IPS-18c (cell line): ENCODE results near the gene FITM1.
A peak's percentile ranks its signal among the peaks of the same experiment; 100 is the strongest.

ENCODE experiments used
- H3K4me3 ChIP-seq: 2 replicates; pipeline ENCODE4 v1.7.0; 2013; ENCODE audit warnings: low read depth, mild to moderate bottlenecking, low read length, moderate library complexity; ENCODE audit not compliant: insufficient read depth
- H3K9me3 ChIP-seq: one replicate; pipeline ENCODE4 v1.6.1; 2013; ENCODE audit warnings: mild to moderate bottlenecking, low read length, moderate library complexity; ENCODE audit not compliant: control insufficient read depth, insufficient read depth

Gene FITM1

DNA sequence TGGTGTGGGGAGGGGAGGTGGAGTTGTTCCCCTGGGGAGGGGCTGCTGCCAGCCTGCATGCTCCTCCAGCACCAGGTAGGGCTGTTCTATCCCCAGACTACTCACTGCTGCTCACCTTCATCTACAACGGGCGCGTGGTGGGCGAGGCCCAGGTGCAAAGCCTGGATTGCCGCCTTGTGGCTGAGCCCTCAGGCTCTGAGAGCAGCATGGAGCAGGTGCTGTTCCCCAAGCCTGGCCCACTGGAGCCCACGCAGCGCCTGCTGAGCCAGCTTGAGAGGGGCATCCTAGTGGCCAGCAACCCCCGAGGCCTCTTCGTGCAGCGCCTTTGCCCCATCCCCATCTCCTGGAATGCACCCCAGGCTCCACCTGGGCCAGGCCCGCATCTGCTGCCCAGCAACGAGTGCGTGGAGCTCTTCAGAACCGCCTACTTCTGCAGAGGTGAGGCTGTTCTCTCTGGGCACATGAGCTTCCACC, 34.1 kb downstream of the FITM1 start:
- no peak overlapping the region for H3K4me3 ChIP-seq
- no peaks in the 10 kb centered on the region for H3K9me3 ChIP-seq

DNA sequence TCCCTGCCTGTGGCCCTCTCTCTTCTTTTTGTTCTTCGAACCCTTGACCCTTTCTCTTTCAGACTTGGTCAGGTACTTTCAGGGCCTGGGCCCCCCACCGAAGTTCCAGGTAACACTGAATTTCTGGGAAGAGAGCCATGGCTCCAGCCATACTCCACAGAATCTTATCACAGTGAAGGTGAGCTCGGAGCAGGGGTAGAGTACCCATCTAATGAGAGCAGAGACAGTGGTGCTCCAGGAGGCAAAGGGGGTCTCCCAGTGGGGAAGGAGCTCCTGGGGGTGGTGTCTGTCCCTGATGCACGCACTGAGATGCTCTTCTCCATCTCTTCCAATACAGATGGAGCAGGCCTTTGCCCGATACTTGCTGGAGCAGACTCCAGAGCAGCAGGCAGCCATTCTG, 35.3 kb downstream of the FITM1 start:
- H3K9me3 ChIP-seq = no peaks in the 10 kb centered on the region

DNA sequence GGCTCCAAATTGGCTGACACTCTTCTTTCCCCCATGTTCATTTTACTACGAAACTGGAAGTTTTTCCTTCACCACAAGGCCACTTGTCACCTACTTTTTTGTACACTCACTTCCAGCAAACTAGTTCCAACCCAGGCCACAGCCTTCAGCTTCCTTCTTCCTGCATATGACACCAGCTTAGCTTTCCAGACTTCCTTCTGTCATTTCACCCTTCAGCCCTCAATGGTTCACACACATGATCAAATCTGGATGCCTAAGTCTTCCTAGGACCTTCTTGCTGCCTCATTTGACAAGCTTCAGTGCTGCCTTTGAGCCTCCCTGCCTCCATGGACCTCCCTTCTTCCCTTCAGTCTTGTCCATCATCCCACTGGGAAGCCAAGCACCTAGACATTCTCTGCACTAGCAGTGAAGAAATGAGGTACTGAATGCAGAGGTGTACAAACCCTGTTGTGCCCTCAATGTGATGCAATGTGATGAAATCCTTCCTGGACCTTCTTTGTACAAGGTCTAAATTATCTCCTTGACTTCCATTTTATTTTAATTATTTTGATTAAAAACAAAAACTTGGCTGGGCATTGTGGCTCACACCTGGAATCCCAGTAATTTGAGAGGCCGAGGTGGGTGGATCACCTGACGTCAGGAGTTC, 37.1 kb downstream of the FITM1 start:
- no peak overlapping the region for H3K4me3 ChIP-seq
- no peaks in the 10 kb centered on the region for H3K9me3 ChIP-seq

More for the DNA sequence above, 35.3 kb downstream of the FITM1 start:
- no peak overlapping the region for H3K4me3 ChIP-seq

DNA sequence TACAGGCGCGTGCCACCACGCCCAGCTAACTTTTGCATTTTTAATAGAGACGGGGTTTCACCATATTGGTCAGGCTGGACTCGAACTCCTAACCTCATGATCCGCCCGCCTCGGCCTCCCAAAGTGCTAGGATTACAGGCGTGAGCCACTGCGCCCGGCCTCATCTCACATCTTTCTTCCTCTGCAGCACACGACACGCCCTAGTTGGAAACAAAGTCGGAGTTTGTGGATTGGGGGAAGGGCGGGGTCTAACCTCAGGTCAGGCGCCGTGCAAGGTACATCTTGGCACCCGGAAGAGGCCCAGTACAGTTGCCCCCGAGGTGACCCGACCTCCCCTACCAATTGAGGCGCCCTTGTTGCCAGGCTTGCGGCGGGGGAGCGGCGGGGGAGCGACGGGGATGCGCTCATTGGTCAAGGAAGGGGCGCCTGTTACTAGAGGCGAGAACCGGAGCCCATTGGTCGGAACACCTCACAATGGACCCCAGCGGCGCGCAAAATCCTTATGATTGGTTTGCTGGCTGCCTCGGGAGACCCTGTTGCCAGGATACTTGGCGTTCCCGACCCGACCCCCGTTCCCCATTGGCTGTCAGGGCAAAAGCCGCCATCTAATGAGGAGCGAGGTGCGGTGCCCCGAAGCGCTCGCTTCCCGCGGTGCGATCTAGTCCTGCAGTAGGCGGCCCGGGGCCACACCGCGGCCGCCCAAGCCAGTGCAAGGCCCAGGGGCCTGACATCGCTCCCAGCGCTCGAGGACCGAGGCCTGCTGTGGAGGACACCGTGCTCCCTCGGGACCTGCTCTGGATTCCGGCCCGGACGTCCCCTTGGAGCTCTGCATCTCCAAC, 41.2 kb downstream of the FITM1 start, which contains the start of gene REC8:
Gene REC8 (plus strand): TSS at position 659 of the 839 bp plus-strand sequence. CDS start 473 bp downstream, outside the sequence.
- Histone ChIP-seq H3K9me3 (no peaks in the 10 kb centered on the region), H3K4me3 (peak within 1 kb of the TSS; percentile 53)

DNA sequence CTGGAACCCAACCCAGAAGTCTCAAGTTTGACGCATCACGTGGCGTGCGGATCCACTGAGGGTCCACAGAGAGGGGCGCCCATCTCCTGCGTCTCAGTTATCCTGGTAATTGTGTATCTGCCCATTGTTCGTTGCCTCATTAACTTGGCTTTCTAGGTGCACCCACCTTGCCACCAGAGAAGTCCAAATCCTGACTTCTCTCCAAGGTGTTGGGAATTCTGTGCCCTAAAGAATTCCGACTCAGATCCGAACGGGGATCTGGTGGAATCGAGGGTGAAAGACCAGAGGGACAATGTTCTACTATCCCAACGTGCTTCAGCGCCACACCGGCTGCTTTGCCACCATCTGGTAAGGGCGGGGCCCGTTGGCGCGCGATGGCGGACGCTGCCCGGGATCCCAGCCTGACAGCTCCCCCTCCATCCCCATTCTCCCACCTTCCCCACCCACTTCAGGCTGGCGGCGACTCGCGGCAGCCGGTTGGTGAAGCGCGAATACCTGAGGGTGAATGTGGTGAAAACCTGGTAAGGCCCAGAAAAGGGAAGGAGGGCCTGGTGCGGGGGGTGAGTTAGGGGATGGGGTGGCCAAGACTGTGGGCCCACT, 41.9 kb downstream of the FITM1 start:
- no peaks in the 10 kb centered on the region for H3K9me3 ChIP-seq
- peak overlapping the region; percentile 53 for H3K4me3 ChIP-seq

DNA sequence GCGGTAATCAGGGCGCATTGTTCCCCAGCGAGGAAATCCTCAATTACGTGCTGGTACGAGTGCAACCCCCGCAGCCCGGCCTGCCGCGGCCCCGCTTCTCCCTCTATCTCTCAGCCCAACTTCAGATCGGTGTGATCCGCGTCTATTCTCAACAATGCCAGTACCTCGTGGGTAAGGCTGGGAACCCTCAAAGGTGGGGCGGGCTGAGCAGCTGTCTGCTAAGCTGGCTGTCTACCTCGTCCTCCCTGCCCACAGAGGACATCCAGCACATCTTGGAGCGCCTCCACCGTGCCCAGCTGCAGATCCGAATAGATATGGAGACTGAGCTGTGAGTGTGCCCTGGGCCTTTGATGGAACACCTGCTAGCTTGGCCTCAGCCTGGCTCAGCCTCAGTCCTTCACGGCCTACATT, 42.4 kb downstream of the FITM1 start:
- Histone ChIP-seq H3K9me3 (no peaks in the 10 kb centered on the region), H3K4me3 (peak overlapping the region; percentile 53; the same call in 1 of the 2 replicates)

DNA sequence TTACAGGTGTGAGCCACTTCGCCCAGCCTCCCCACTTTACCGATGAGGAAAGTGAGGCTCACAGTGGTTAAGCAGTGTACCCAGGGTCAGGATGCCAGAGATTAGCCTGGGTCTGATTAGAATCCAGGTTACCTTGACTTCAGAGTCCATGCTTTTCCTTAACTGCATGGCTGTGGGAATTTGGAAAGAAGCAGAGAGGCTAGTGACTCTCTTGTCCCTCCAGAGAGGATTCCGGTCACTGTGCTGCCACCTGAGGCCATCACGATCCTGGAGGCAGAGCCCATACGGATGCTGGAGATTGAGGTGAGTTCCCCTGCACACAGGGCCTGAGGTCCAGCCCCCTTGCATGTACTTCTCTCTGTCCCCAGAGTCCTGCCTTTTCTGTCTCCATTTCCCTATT, 46.1 kb downstream of the FITM1 start:
- no peak overlapping the region for H3K4me3 ChIP-seq
- no peaks in the 10 kb centered on the region for H3K9me3 ChIP-seq

DNA sequence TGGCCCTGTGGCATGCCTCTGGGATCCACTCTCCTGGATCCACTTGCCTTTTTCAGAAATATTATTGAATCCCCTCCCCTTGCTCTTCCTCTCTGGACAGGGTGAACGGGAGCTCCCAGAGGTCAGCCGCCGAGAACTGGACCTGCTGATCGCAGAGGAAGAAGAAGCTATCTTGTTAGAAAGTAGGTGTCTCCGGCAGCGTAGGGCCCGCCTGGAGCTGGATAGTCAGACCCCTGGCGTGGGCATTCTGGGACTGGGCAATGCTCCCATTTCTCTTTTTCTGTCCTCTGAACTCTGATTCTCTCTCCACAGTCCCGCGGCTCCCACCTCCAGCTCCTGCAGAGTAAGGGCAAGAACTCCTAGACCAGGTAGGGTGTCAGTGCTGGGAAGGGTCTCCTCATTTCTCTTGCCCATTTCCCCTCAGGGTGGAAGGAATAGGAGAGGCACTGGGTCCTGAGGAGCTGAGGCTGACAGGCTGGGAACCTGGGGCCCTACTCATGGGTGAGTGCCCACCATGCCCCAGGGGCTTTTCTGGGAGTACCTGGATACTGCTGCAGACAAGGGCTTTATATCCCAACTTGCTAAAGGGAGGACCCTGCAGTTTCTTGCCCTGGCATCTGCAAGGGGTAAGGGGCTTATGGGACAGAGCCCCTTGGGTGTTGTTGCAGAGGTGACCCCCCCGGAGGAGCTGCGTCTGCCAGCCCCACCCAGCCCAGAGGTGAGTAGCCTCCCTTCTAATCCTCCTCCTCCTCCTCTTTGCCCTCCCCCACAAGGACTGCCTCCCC, 46.8 kb downstream of the FITM1 start:
- no peak overlapping the region for H3K4me3 ChIP-seq
- no peaks in the 10 kb centered on the region for H3K9me3 ChIP-seq

DNA sequence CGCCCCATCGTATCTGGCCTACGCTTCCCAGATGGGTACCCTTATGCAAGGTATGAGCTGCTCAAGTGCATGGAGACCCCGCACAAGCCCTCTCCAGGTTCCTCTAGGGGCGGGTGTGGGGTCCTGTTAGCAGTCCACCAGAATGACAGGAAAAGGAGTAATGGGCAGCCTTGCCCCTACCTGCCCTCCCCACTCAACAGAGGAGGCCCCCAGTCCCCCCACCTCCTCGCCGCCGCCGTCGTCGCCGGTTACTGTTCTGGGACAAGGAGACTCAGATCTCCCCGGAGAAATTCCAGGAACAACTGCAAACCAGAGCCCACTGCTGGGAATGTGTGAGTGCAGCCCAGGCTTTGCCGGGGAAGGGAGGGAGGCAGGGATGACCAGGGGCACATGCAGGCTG, 47.4 kb downstream of the FITM1 start:
- Histone ChIP-seq H3K4me3 (no peak overlapping the region), H3K9me3 (no peaks in the 10 kb centered on the region)

DNA sequence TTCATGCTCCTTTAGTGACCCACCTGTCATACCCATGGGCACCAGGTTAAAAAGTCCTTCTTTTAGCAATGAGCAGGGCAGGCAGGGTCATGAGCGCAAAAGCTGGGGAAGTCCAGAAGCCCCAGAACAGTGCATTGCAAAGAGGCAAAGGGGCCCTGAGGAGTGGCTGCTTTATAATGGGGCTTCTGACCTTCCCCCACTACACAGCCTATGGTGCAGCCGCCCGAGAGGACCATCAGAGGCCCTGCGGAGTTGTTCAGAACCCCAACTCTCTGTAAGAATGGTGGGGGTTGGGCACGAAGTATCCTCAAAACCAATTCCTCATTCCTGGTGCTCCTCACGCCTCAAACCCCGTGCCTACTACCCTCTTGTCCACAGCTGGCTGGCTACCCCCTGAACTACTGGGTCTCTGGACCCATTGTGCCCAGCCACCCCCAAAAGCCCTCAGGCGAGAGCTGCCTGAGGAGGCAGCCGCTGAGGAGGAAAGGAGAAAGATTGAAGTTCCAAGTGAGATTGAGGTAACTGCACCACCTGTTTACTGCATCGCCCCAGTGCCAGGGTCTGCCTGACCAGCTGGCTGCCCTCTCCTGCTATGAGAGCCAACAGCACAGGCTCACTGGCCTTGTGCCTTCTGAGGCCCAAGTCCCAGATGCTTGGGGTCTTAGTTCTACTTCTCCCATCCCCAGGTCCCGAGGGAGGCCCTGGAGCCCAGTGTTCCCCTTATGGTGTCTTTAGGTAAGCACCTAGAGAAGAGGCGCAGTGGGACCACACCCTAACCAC, 48.1 kb downstream of the FITM1 start:
- no peaks in the 10 kb centered on the region for H3K9me3 ChIP-seq
- no peak overlapping the region for H3K4me3 ChIP-seq

DNA sequence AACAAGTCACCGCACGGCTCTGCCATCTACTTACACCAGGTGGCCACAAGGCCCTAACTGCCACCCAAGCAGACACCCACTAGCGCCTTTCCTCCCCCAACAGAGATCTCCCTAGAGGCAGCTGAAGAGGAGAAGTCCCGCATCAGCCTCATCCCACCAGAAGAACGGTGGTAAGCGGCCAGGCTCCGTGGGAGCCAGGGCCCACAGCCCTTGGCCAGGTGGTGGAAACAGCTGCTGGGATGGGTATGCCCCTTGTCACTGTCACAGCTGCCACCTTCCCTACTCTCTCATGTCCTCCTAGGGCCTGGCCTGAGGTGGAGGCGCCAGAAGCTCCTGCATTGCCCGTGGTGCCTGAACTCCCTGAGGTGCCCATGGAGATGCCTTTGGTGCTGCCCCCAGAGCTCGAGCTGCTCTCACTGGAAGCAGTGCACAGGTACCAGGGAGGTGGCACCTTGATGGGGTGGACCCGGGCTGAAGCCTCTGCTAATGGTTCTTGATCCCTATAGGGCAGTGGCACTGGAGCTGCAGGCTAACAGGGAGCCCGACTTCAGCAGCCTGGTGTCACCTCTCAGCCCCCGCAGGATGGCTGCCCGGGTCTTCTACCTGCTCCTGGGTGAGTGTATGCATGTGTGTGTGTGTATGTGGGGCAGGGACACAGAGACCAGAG, 49.0 kb downstream of the FITM1 start:
- no peaks in the 10 kb centered on the region for H3K9me3 ChIP-seq
- H3K4me3 ChIP-seq = no peak overlapping the region

DNA sequence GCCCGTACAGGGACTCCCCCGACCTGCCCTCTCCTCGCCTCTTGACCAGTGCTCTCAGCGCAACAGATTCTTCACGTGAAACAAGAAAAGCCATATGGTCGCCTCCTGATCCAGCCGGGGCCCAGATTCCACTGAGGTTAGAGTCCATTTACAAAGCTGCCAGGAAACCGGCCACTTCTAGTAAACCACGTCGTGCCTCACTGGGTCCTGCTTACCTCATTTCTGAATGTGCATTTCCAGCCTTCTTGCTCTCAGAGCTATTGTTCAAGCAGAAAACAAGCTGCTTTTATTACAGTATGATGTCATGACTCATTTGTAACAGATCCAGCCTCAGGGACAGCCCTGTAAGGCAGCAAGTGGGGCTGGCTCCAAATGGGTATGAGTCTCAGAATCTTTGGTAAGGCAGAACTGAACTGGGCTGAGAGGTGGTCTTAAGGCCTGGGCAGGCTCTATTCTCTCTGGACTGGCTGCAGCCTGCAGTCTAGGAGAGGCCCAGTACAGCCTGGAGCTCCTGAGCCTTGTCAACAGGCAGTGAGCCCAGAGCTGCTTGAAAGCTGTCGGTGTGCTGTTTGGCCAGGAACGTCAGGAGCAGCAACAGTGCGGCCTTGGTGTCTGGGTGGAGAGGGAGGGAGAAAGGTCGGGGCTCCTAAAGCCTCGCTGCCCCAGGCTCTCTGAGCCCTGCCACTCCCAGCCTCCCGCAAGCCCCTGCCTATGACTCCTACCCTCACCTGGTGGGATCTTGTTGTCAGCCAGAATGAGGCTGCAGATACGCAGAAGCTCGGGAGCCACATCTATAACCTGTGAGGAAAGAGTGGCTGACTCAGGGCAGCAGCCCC, 49.7 kb downstream of the FITM1 start:
- H3K4me3 ChIP-seq = no peak overlapping the region
- H3K9me3 ChIP-seq = no peaks in the 10 kb centered on the region

DNA sequence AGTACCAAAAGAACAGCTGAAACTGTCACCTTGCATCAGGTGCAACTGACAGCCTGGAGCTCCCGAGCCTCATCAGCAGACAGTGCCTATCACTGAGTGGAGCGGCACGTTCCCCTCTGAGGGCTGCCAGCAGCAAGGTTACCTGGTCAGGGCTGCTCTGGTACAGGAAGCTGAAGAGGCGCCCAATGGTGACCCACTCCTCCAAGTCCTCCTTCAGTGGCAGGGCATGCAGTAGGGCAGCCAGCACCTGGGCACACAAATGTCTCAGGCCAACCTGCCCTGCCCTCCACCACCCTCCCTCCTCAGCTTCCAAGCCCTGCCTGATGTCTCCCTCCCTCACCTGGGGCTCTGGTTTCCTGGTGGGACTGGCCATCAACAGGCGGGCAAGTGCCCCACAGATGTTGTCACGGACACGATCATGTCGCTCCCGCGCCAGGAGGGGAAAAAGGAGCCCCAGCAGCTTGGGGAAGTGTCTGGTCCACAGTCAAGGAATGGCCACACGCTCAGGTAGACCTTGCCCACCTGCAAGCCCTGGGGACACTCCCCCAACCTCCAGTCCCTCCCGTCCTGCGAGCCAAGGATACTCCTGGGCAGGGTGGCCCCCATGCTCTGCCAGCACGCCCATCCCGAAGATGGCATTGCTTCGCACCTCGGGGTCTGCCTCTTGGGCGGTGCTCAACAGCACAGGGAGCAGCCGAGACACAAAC, 51.1 kb downstream of the FITM1 start:
- no peaks in the 10 kb centered on the region for H3K9me3 ChIP-seq
- H3K4me3 ChIP-seq = no peak overlapping the region
